ENCODE measurements around the gene SLC1A5.

DNA sequence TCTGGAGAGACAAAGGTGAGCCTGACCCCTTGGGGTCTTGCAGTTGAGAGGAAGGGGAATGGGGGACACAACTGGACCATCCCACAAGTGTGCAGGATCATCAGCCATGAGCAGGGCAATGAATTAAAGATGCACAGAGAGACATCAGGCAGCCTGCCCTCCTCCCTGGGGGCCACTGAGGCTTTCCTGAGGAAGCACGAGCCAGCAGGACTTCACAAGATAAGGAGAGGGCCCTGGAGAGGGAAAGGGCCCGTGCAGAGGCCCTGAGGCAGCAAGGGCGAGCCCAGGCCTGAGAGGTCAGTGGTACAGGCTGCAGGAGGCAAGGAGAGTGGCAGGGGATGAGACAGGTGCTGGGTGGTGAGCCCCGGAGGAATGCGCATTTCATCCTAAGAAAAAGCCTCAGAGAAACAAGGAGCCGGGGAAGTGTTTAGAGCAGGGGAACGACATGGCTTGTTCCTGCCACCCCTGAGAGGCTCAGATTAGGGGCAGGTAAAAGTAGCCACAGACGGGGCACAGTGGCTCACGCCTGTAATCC lies 62.5 kb downstream of the SLC1A5 start:
- TF ChIP-seq POLR2A (IDR thresholded peaks at IDR 0.05; ENCODE audit: low read depth, low read length): no peak
- TF ChIP-seq TAF1 (IDR thresholded peaks at IDR 0.05; ENCODE audit: borderline replicate concordance, low read depth, low read length): no peak
